NT2/D1 (cell line): ENCODE data around the gene NMBR.

Source experiments
- SUZ12 ChIP-seq: IDR thresholded peaks from 2 replicates; pipeline ENCODE4 v1.6.1; 2011; ENCODE audit not compliant: insufficient read length, insufficient read depth; ENCODE audit errors: extremely low read depth
- YY1 ChIP-seq: IDR thresholded peaks from 2 replicates; pipeline ENCODE4 v1.6.1; 2011; ENCODE audit not compliant: insufficient read length, insufficient read depth
- ZNF274 ChIP-seq: IDR thresholded peaks from 2 replicates; pipeline ENCODE4 v1.6.1; 2011; ENCODE audit warnings: mild to moderate bottlenecking, low read depth, low read length

DNA sequence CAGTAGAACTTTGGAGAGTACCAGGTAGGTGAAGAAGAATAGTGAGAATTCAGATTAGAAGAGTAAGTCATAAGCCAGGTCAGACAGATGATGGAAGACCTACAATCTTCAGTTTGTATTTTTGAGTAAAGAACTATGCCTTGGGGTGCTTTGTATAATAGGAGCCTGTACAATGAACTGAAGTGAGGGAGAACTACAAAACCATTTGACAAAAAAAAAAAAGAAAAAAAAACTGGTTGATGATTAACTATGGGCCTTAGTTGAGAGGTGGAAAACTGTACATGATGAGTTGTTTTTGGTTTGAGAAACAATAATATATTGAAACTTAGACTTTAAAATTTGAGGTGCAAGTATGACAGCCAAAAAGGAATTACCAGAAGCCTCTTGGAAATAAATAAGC is 25.8 kb upstream of the NMBR start:
- TF ChIP-seq ZNF274 (no peak), YY1 (no peak), SUZ12 (no peak)
